Measurements from ENCODE around the gene AKNA. TPM values are rescaled to one million over a fixed set of nuclear protein-coding genes. Genes with fewer than 3 reads are reported as not detected.

Gene AKNA
- total and polyA plus RNA-seq, 2 of the 8 experiments (the other 6 are each of a cell fraction or from before 2014, with no cell fraction given), result 21.0 to 27.4 TPM

GRCh38 chr9:114384341-114384740, 3.4 kb downstream of the AKNA start (continued):
- no peak for TF ChIP-seq USF2 (IDR thresholded peaks at IDR 0.05; ENCODE audit: low read length)
- no peak for TF ChIP-seq RFX5 (IDR thresholded peaks at IDR 0.05; ENCODE audit: borderline replicate concordance, low read depth, low read length)
- no peak for TF ChIP-seq EGR1 (IDR thresholded peaks at IDR 0.05; ENCODE audit: borderline replicate concordance, low read depth, low read length)
- TF ChIP-seq CHD1 (IDR thresholded peaks at IDR 0.05; ENCODE audit: low read depth, low read length), result no peak
- TF ChIP-seq JUND (IDR thresholded peaks at IDR 0.05; ENCODE audit: low read length), result no peak
- TF ChIP-seq SP2 (IDR thresholded peaks at IDR 0.05; ENCODE audit: low read length), result no peak
- TF ChIP-seq EZH2 (IDR thresholded peaks at IDR 0.05; ENCODE audit: low read depth, low read length, severe bottlenecking), result no peak
